Esophagus squamous epithelium (tissue), 5 donors: ENCODE data around the gene C2CD4C. TPM values are rescaled to one million over a fixed set of nuclear protein-coding genes. Genes with fewer than 3 reads are reported as not detected.

Experiments
- DNase-seq: peaks from one replicate; lab custom pipeline; 2025; lab: John Stamatoyannopoulos, UW
- H3K27ac ChIP-seq, 4 donors: fragments of 200-600 bp; sonication (generic); one replicate each; pipeline ENCODE4 v1.5.1; 2016 to 2019; ENCODE audit warnings: mild to moderate bottlenecking in 1 of 4
- H3K27me3 ChIP-seq, 4 donors: fragments of 200-600 bp; sonication (generic); 1 replicate in 3 of 4; 2 replicates in 1 of 4; pipeline versions ENCODE4 v1.5.1 to v1.6.0; 2017 to 2021; ENCODE audit warnings: antibody characterized with exemption in 1 of 4
- H3K36me3 ChIP-seq, 3 donors: fragments of 200-600 bp; sonication (generic); one replicate each; pipeline ENCODE4 v1.5.1; 2016 to 2019
- H3K4me1 ChIP-seq, 3 donors: fragments of 200-600 bp; sonication (generic); one replicate each; pipeline ENCODE4 v1.5.1; 2017 to 2019
- H3K4me3 ChIP-seq, 4 donors: fragments of 200-600 bp; sonication (generic); 1 replicate in 3 of 4; 2 replicates in 1 of 4; pipeline ENCODE4 v1.5.1; 2016 to 2019; ENCODE audit warnings: mild to moderate bottlenecking in 2 of 4, moderate library complexity in 1 of 4
- H3K9me3 ChIP-seq, 3 donors: fragments of 200-600 bp; sonication (generic); one replicate each; pipeline ENCODE4 v1.5.1; 2016 to 2019
- CTCF ChIP-seq, 6 experiments: fragments of 450-650 bp in 4 of 6; fragments of 200-600 bp in 2 of 6; sonication (generic) in 2 of 6; IDR thresholded peaks; one replicate each; pipeline ENCODE4 v1.5.1; 2016 to 2019; ENCODE audit warnings: antibody characterized with exemption in 6 of 6, mild to moderate bottlenecking in 4 of 6, moderate library complexity in 4 of 6
- POLR2A ChIP-seq, 4 donors: fragments of 450-650 bp; IDR thresholded peaks; one replicate each; pipeline ENCODE4 v1.6.1; 2017; ENCODE audit warnings: antibody characterized with exemption in 4 of 4, mild to moderate bottlenecking in 4 of 4, moderate library complexity in 3 of 4
- WGBS, 2 donors: methylation state at CpG; one replicate each; pipeline ENCODE4 v1.1.5; 2018; 5-methylcytosine and 5-hydroxymethylcytosine counted together
- intact Hi-C: fragments of 100-400 bp; cut with DNase I; formaldehyde crosslinking; loops from one replicate; pipeline ENCODE4 v1.15.0; 2022
- total RNA-seq, 4 donors: library from RNA; depleted of rRNA; stranded (reverse); fragments of >200 nt; gene quantifications; one replicate each; pipeline ENCODE4 v1.1.0, GENCODE V29; 2016
- donor health status: DM: yes; HTN: yes; CAD: no.

Gene C2CD4C
- total RNA-seq, 4 donors from 2014 or later, result 0.15 to 1.1 (median 0.45) TPM

DNA sequence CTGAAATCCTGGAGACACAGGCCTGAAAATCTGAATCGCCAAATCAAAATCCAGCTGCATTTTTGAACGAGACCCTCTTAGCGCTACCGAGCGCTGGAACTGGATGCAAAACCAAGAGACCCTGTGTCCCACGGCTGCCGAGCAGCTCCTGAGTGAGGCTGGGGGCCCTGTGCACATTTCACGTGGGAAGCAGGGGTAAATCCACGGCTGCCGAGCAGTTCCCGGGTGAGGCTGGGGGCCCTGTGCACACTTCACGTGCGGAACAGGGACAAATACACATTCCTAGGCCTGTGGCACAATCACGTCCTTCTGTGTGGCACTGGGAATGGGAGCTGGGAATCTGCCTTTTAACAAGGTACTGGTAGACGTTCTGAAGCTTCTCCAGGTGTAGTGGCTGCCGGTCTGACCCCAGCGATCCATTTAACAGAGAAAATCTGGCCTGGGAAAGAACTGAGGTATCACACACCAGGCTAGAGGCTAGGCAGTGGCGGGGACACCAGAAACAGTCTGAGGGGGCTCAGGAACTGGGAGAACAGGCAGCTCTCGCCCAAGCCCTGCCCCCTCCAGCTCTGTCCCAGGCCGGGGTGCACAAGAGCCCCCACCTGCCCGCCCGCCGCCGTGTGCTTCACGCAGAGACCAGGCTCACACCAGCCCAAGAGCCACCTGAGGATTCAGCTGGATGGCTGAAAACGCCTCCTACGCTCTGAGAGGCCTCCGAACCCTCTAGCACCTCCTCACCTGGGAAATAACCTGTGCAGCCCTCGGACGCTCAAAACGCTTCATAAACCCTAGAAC lies 11.0 kb upstream of the C2CD4C start:
- peak overlapping the region in 1 of 4 donors; percentile 11 for H3K27ac ChIP-seq
- intact Hi-C loops, result no loop called here
- 74 to 87% methylated on average over 7 to 21 of the region's 31 CpGs for WGBS, 2 donors

DNA sequence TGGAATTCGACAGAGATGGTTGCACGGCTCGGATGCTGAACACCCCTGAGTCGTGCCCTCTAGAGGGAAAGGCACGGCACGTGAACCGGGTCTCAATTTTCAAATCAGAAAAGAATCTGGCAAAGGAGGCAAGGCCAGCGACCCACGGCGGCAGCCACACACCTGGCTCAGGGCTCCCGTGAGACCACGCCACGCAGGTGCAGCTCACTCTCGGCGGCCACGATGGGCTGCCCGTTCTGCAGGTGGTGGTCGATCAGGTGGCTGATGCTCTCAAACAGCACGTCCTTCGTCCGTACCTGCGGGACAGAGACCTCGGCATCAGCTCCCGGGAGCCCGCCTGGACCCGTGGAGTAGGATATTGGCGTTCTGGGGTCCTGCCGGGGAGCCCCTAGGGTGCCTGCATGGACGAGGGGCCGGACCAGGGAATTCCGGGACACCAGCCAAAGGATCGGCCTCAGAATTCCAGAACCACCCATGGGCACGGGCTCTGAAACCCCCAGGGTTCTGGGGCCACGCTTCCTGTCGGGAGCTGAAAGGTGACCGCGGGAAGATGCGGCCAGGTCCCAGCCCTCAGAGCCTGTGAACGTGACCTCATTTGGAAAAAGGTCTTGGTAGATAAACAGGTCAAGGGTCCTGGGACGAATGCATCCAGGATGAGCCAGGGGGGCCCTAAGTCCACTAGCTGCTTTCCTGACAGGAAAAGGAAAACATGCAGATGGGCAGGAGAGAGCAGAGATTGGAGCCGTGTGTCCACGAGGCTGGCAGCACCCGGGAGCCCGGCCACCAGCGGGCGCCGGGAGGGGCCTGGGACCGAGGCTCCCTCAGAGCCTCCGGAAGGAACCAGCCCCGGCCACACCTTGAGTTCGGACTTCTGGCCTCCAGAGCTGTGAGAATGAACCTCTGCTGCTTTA lies 10.1 kb upstream of the C2CD4C start:
- Histone ChIP-seq H3K4me1 (no peaks in the 10 kb centered on the region), H3K27me3 (peaks cover 0 to 18% (median 0%) of the 10 kb centered on the region in 4 donors), H3K36me3 (no peaks in the 10 kb centered on the region), H3K4me3 (no peak overlapping the region), H3K9me3 (no peaks in the 10 kb centered on the region), H3K27ac (peak overlapping the region in 2 of 4 donors; percentile 11 to 21)
- WGBS, 2 donors, result 69 to 81% methylated on average over 5 to 13 of the region's 51 CpGs
- no peak for TF ChIP-seq POLR2A (IDR thresholded peaks at IDR 0.05)
- TF ChIP-seq CTCF (IDR thresholded peaks at IDR 0.05), result no peak
- DNase-seq, result no peak
- intact Hi-C loops, result no loop called here

More for the DNA sequence above, 11.0 kb upstream of the C2CD4C start:
- no peak overlapping the region for H3K4me3 ChIP-seq
- H3K4me1 ChIP-seq, result no peaks in the 10 kb centered on the region
- H3K36me3 ChIP-seq, result no peaks in the 10 kb centered on the region
- no peaks in the 10 kb centered on the region for H3K9me3 ChIP-seq
- DNase-seq, result no peak
- H3K27me3 ChIP-seq, result peaks cover 0 to 20% (median 0%) of the 10 kb centered on the region in 4 donors
- TF ChIP-seq CTCF (IDR thresholded peaks at IDR 0.05) (no peak), POLR2A (IDR thresholded peaks at IDR 0.05) (no peak)

GRCh38 chr19:416416-416815 lies 7.5 kb upstream of the C2CD4C start:
- no peak for DNase-seq
- Histone ChIP-seq H3K9me3 (no peaks in the 10 kb centered on the region), H3K4me1 (no peaks in the 10 kb centered on the region), H3K27me3 (peaks cover 0 to 43% (median 1%) of the 10 kb centered on the region in 4 donors), H3K27ac (no peak overlapping the region), H3K4me3 (no peak overlapping the region), H3K36me3 (no peaks in the 10 kb centered on the region)
- TF ChIP-seq CTCF (IDR thresholded peaks at IDR 0.05) (no peak), POLR2A (IDR thresholded peaks at IDR 0.05) (no peak)
- 72 to 74% methylated on average over 5 to 6 of the region's 14 CpGs for WGBS, 2 donors
- intact Hi-C loops, result no loop called here

- no peak for TF ChIP-seq CTCF (IDR thresholded peaks at IDR 0.05)
- TF ChIP-seq POLR2A (IDR thresholded peaks at IDR 0.05), result no peak
- no peak overlapping the region for H3K27ac ChIP-seq
- H3K9me3 ChIP-seq, result no peaks in the 10 kb centered on the region
- H3K27me3 ChIP-seq, result peaks cover 0 to 50% (median 2%) of the 10 kb centered on the region in 4 donors
- peaks cover 0 to 2% (median 0%) of the 10 kb centered on the region in 3 donors for H3K4me1 ChIP-seq
- no peak for DNase-seq
- no peaks in the 10 kb centered on the region for H3K36me3 ChIP-seq
- intact Hi-C loops, result no loop called here
- no peak overlapping the region for H3K4me3 ChIP-seq
- 73 to 82% methylated on average over 1 of the region's 1 CpG for WGBS, 2 donors
Measured at GRCh38 chr19:415292-415691, 6.3 kb upstream of the C2CD4C start.
